ENCODE measurements around the gene PRRT1.
A peak's percentile ranks its signal among the peaks of the same experiment; 100 is the strongest.

Gene PRRT1

DNA sequence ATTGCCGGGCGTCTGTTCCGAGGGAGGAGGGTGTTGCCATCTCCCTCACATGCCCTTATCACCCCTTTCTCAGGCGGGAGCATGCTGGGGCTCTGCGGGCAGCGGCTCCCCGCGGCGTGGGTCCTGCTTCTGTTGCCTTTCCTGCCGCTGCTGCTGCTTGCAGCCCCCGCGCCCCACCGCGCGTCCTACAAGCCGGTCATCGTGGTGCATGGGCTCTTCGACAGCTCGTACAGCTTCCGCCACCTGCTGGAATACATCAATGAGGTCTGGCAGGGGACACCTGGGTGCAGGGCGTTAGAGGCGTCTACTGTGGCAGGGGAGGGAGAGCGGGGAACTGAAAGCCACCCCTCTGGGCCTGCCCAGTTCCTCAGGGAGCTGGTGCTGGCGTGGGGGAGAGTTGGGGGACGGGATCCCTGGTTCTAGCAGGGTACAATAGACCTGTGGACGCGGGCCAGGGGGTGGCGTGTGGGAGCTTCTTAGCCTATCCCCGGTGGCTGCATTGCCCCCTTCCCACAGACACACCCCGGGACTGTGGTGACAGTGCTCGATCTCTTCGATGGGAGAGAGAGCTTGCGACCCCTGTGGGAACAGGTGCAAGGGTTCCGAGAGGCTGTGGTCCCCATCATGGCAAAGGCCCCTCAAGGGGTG, 2.9 kb upstream of the PRRT1 start:
- peak overlapping the region; percentile 86 for H3K27ac ChIP-seq
- TF ChIP-seq, protein P1, sequence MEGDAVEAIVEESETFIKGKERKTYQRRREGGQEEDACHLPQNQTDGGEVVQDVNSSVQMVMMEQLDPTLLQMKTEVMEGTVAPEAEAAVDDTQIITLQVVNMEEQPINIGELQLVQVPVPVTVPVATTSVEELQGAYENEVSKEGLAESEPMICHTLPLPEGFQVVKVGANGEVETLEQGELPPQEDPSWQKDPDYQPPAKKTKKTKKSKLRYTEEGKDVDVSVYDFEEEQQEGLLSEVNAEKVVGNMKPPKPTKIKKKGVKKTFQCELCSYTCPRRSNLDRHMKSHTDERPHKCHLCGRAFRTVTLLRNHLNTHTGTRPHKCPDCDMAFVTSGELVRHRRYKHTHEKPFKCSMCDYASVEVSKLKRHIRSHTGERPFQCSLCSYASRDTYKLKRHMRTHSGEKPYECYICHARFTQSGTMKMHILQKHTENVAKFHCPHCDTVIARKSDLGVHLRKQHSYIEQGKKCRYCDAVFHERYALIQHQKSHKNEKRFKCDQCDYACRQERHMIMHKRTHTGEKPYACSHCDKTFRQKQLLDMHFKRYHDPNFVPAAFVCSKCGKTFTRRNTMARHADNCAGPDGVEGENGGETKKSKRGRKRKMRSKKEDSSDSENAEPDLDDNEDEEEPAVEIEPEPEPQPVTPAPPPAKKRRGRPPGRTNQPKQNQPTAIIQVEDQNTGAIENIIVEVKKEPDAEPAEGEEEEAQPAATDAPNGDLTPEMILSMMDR (IDR thresholded peaks at IDR 0.05) = peak; percentile 83
- no peak for TF ChIP-seq ZFX (IDR thresholded peaks at IDR 0.05; ENCODE audit: borderline replicate concordance)

GRCh38 chr6:32153564-32154513, 2.1 kb upstream of the PRRT1 start, which contains the start of gene PPT2:
Gene PPT2 (plus strand): TSS chr6:32154141. CDS start chr6:32154595, 454 bp downstream.
- peak within 1 kb of the TSS; percentile 86 for H3K27ac ChIP-seq
- TF ChIP-seq ZFX (IDR thresholded peaks at IDR 0.05; ENCODE audit: borderline replicate concordance) = no peak
- TF ChIP-seq, protein P1 (IDR thresholded peaks at IDR 0.05) = no peak

GRCh38 chr6:32152769-32153563, 1.2 kb upstream of the PRRT1 start:
- peak overlapping the region; percentile 86 for H3K27ac ChIP-seq
- TF ChIP-seq, protein P1 (IDR thresholded peaks at IDR 0.05) = no peak

GRCh38 chr6:32151181-32151862, 417 bp downstream of the PRRT1 start:
- no peak overlapping the region for H3K27ac ChIP-seq
- TF ChIP-seq ZFX (IDR thresholded peaks at IDR 0.05; ENCODE audit: borderline replicate concordance) = no peak
- TF ChIP-seq, protein P1 (IDR thresholded peaks at IDR 0.05) = no peak

GRCh38 chr6:32149932-32150870, 1.5 kb downstream of the PRRT1 start:
- no peak overlapping the region for H3K27ac ChIP-seq
- TF ChIP-seq ZFX (IDR thresholded peaks at IDR 0.05; ENCODE audit: borderline replicate concordance) = no peak
- TF ChIP-seq, protein P1 (IDR thresholded peaks at IDR 0.05) = no peak

Measured in 22Rv1 (cell line).